22Rv1 (cell line): ENCODE results near the gene C2CD4D.

Experiments used
- H3K27ac ChIP-seq: fragments of 450-650 bp; 2 replicates; pipeline ENCODE4 v1.5.1; 2017
- ZFX ChIP-seq: fragments of 450-650 bp; IDR thresholded peaks from 2 replicates; pipeline ENCODE4 v1.6.1; 2017; ENCODE audit warnings: antibody characterized with exemption, borderline replicate concordance
- TF ChIP-seq, protein P1 (sequence below): fragments of 450-650 bp; IDR thresholded peaks from 2 replicates; pipeline ENCODE4 v1.5.1; 2017; ENCODE audit warnings: mild to moderate bottlenecking

Gene C2CD4D

DNA sequence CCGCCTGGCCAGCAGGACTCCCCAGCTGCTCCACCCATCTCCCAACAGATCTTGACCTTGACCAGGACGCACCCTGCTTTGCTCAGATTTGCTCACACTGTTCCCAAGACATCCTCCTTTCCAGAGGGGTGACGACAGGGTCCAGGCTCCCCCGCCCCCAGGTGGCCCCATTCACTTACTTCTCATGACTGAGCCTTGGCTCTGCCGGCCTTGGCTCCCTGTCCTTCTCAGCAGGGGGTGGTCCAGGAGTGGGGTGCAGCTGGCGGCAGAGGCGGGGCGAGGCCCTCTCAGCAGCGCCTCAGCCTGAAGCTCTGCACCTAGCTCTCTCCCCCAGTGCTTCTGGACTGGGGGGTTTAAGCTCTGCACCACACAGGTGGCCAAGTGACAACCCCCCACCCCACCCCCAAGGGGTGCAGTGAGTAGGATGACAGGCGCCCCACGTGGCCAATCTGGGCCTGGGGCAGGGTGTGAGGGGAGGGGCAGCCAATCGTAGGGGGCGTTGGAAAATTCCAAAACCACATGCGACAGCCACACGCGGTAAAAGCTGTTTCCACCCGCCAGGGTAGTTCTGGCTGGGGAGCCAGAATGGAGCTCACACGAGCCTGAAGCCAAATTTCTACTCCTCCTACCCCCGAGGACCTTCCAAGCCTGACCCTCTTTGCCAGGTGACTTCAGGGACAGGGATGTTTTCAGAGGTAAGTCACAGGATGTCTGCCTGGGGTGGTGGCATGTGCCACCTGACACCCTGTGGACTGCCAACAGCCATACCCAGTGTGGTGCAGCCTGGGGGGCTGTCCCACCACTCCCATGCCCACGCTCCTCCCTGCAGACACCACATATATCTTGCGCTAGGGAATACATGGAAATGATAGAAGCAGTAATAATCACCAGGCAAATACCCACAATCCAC, 13.6 kb downstream of the C2CD4D start:
- TF ChIP-seq, protein P1, sequence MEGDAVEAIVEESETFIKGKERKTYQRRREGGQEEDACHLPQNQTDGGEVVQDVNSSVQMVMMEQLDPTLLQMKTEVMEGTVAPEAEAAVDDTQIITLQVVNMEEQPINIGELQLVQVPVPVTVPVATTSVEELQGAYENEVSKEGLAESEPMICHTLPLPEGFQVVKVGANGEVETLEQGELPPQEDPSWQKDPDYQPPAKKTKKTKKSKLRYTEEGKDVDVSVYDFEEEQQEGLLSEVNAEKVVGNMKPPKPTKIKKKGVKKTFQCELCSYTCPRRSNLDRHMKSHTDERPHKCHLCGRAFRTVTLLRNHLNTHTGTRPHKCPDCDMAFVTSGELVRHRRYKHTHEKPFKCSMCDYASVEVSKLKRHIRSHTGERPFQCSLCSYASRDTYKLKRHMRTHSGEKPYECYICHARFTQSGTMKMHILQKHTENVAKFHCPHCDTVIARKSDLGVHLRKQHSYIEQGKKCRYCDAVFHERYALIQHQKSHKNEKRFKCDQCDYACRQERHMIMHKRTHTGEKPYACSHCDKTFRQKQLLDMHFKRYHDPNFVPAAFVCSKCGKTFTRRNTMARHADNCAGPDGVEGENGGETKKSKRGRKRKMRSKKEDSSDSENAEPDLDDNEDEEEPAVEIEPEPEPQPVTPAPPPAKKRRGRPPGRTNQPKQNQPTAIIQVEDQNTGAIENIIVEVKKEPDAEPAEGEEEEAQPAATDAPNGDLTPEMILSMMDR: no peak
- TF ChIP-seq ZFX: no peak
- H3K27ac ChIP-seq: no peak overlapping the region

- H3K27ac ChIP-seq: no peak overlapping the region
- TF ChIP-seq, protein P1: no peak
- no peak for TF ChIP-seq ZFX
Measured at GRCh38 chr1:151825204-151825603, 14.4 kb downstream of the C2CD4D start.

DNA sequence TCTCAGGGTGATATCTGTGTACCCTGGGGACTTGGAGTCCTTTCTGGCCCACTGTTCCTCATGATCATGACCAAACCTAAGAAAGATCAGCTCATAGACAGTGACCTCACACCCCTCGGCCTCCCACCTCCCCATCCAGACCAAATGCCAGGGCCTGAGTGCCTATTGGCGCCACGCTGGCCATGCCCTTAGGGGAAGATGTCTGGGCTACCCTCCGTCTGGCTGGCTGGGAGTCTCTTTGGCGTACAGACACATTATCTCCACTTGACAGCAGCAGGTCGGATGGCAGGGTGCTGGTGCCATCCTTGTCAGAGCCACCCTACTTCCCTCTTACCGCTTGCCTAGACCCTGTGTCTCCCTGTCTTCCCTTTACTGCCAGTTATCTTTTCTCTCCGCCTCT, 16.4 kb downstream of the C2CD4D start:
- no peak overlapping the region for H3K27ac ChIP-seq
- TF ChIP-seq, protein P1: no peak
- no peak for TF ChIP-seq ZFX

- no peak overlapping the region for H3K27ac ChIP-seq
- TF ChIP-seq, protein P1: no peak
Measured at GRCh38 chr1:151822404-151822803, 17.2 kb downstream of the C2CD4D start.

DNA sequence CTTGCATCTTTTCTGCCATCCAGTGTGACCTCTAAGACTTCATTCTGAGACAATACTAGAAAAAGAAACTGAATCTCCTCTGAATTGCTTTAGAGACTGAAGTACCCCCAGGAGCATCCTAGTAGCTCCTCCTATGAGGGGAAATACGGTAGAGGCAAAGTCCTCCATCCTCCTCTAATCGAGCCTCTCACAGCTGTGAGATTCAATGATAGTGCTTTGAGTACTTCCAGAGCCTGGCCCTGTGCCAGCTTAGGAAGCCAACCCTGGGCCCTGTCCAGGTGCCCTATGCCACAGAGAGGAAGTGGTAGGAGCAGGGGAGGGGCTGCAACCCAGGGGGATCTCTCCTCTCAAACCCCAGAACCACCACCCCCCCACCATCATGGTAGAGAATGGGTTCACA, 18.7 kb downstream of the C2CD4D start:
- no peak for TF ChIP-seq ZFX
- TF ChIP-seq, protein P1: no peak
- no peak overlapping the region for H3K27ac ChIP-seq

DNA sequence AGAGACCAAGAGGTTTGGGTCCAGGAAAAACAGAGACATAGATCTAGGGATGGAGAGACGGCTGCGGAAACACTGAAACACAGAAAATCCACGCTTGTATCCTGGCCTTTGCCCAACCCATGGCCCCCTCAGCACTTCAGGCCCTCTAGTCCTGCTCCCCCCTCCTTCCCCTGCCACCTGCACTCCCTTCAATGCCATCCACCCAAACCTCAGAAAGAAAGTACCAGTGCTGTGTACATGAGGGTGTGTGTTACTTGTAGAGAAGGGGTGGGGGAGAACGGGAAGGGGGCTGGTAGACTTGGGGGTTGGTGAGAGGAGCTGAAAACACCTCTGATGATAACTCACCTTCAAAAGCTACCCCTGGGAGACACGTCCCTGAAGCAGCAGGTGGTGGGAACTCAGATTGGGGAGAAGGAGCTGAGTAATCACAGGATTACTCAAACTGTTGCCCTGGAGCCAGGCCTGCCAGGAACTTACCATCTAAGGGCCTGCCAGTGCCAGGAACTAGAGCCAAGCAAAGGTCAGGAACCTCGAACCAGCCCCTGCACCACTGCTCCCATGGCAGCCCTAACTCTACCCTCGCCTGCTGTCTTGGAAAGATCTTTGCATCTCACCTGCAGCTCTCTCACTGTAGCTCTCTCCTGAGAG, 19.5 kb downstream of the C2CD4D start:
- no peak for TF ChIP-seq ZFX
- TF ChIP-seq, protein P1: no peak
- H3K27ac ChIP-seq: no peak overlapping the region

- no peak overlapping the region for H3K27ac ChIP-seq
- TF ChIP-seq, protein P1: no peak
- TF ChIP-seq ZFX: no peak
Measured at GRCh38 chr1:151819227-151819835, 20.3 kb downstream of the C2CD4D start.
